T-cell (primary cell): Measurements from ENCODE around the gene TSEN15. TPM values are rescaled to one million over a fixed set of nuclear protein-coding genes. Genes with fewer than 3 reads are reported as not detected.

Experiments used
- ATAC-seq, 4 experiments: fragments of 200-7000 bp in 3 of 4; fragments of 150-1000 bp in 1 of 4; cut with Tn5 transposase; replicated peaks in 1 of 4; 1 replicate in 3 of 4; 2 replicates in 1 of 4; pipeline ENCODE4 v1.10.0; 2021; ENCODE audit warnings: moderate library complexity in 3 of 4, mild to moderate bottlenecking in 2 of 4, moderate number of reproducible peaks in 1 of 4
- CTCF ChIA-PET, 2 donors: fragments of 300-600 bp; sonication (Branson Sonifier 250); formaldehyde crosslinking; loops; one replicate each; lab custom pipeline; 2022; ENCODE audit warnings: antibody characterized with exemption in 2 of 2; lab: Charles Lee
- POLR2A ChIA-PET, 2 donors: fragments of 300-600 bp; sonication (Branson Sonifier 250); formaldehyde crosslinking; loops; one replicate each; lab custom pipeline; 2022; ENCODE audit warnings: antibody characterized with exemption in 2 of 2; lab: Charles Lee
- DNase-seq, 35 experiments: peaks; one replicate each; pipeline versions ENCODE4 v3.0.0 to v3.0.0-alpha.2; 2013 to 2023
- H3K27ac ChIP-seq: one replicate; pipeline ENCODE4 v1.5.1; 2013; ENCODE audit warnings: low read length
- H3K27me3 ChIP-seq, 2 experiments: replicated peaks in 1 of 2; 1 replicate in 1 of 2; 2 replicates in 1 of 2; pipeline versions ENCODE4 v1.6.1 to v1.7.0; 2013; ENCODE audit warnings: low read length in 1 of 2, mixed read lengths in 1 of 2; ENCODE audit not compliant: control insufficient read depth in 2 of 2, insufficient read depth in 2 of 2; ENCODE audit errors: extremely low read depth in 1 of 2
- H3K36me3 ChIP-seq, 2 donors: 1 replicate in 1 of 2; 2 replicates in 1 of 2; pipeline versions ENCODE4 v1.6.1 to v1.7.0; 2013; ENCODE audit warnings: low read length in 1 of 2; ENCODE audit not compliant: control insufficient read depth in 2 of 2, insufficient read depth in 1 of 2; ENCODE audit errors: extremely low read depth in 1 of 2
- H3K4me1 ChIP-seq, 2 experiments: 1 replicate in 1 of 2; 2 replicates in 1 of 2; pipeline versions ENCODE4 v1.6.1 to v1.7.0; 2013; ENCODE audit warnings: low read length in 2 of 2, mixed read lengths in 1 of 2; ENCODE audit not compliant: insufficient read depth in 2 of 2, control insufficient read depth in 1 of 2; ENCODE audit errors: extremely low read depth in 1 of 2
- H3K4me3 ChIP-seq, 2 donors: 1 replicate in 1 of 2; 2 replicates in 1 of 2; pipeline versions ENCODE4 v1.5.1 to v1.7.0; 2013; ENCODE audit warnings: mild to moderate bottlenecking in 2 of 2, low read length in 1 of 2, moderate library complexity in 1 of 2; ENCODE audit not compliant: control insufficient read depth in 1 of 2; ENCODE audit errors: extremely low read depth in 1 of 2
- H3K9me3 ChIP-seq: 2 replicates; pipeline ENCODE4 v1.7.0; 2013
- H3K27ac Mint-ChIP-seq, 2 donors: one replicate each; pipeline ENCODE4 v1.8.0; 2020 to 2021; ENCODE audit warnings: mild to moderate bottlenecking in 2 of 2, mixed read lengths in 2 of 2
- H3K27me3 Mint-ChIP-seq, 2 donors: one replicate each; pipeline ENCODE4 v1.8.0; 2021 to 2022; ENCODE audit warnings: mixed read lengths in 2 of 2
- H3K36me3 Mint-ChIP-seq: one replicate; pipeline ENCODE4 v1.8.0; 2021; ENCODE audit warnings: mixed read lengths
- H3K4me1 Mint-ChIP-seq, 3 donors: one replicate each; pipeline ENCODE4 v1.8.0; 2020 to 2022; ENCODE audit warnings: mixed read lengths in 3 of 3, mild to moderate bottlenecking in 1 of 3
- H3K4me3 Mint-ChIP-seq, 3 donors: one replicate each; pipeline ENCODE4 v1.8.0; 2020 to 2022; ENCODE audit warnings: mild to moderate bottlenecking in 3 of 3, mixed read lengths in 3 of 3, moderate library complexity in 3 of 3
- H3K9me3 Mint-ChIP-seq, 3 donors: one replicate each; pipeline ENCODE4 v1.8.0; 2020 to 2022; ENCODE audit warnings: mixed read lengths in 3 of 3
- WGBS: methylation state at CpG from one replicate; pipeline ENCODE4 v1.1.5; 2013; ENCODE audit warnings: missing lambda C conversion rate; ENCODE audit not compliant: insufficient coverage; 5-methylcytosine and 5-hydroxymethylcytosine counted together
- total RNA-seq, 35 experiments: library from RNA in 6 of 35; stranded (reverse) in 6 of 35; fragments of 120-200 nt in 1 of 35; gene quantifications; one replicate each; pipeline versions ENCODE4 v1.2.1 to v1.2.4 and lab custom pipeline; 2013 to 2026

TSEN15 gene
- total RNA-seq, 5 donors from 2014 or later (not counting 1 experiment from before 2014, with no cell fraction given): 22.1 to 39.8 (median 35.4) TPM

GRCh38 chr1:184020855-184021254 lies 30.7 kb upstream of the TSEN15 start:
- no CpG with 5 or more reads among the region's 3 CpGs for WGBS
- CTCF ChIA-PET: no interaction called here

GRCh38 chr1:184021728-184022127 lies 29.8 kb upstream of the TSEN15 start:
- no peak overlapping the region for H3K27ac Mint-ChIP-seq
- Histone ChIP-seq H3K4me3 (no peak overlapping the region), H3K27ac (no peak overlapping the region), H3K9me3 (no peaks in the 10 kb centered on the region), H3K27me3 (no peaks in the 10 kb centered on the region), H3K36me3 (no peaks in the 10 kb centered on the region), H3K4me1 (no peaks in the 10 kb centered on the region)
- peaks cover 7 to 8% of the 10 kb centered on the region in 2 donors for H3K27me3 Mint-ChIP-seq
- no peaks in the 10 kb centered on the region for H3K4me1 Mint-ChIP-seq
- no peak overlapping the region for H3K4me3 Mint-ChIP-seq
- H3K36me3 Mint-ChIP-seq: no peaks in the 10 kb centered on the region
- DNase-seq: no peak
- no peak for ATAC-seq
- ChIA-PET CTCF (no interaction called here), POLR2A (no interaction called here)
- no CpG with 5 or more reads among the region's 1 CpG for WGBS
- H3K9me3 Mint-ChIP-seq: no peaks in the 10 kb centered on the region

More at GRCh38 chr1:184020855-184021254, 30.7 kb upstream of the TSEN15 start:
- DNase-seq: no peak
- Mint-ChIP-seq H3K27ac (no peak overlapping the region), H3K27me3 (peaks cover 0 to 1% of the 10 kb centered on the region in 2 donors), H3K4me3 (no peak overlapping the region), H3K9me3 (no peaks in the 10 kb centered on the region), H3K36me3 (no peaks in the 10 kb centered on the region), H3K4me1 (no peaks in the 10 kb centered on the region)
- ATAC-seq: no peak
- POLR2A ChIA-PET: no interaction called here
- no peaks in the 10 kb centered on the region for H3K9me3 ChIP-seq
- H3K4me3 ChIP-seq: no peak overlapping the region
- no peaks in the 10 kb centered on the region for H3K27me3 ChIP-seq
- no peaks in the 10 kb centered on the region for H3K36me3 ChIP-seq
- no peaks in the 10 kb centered on the region for H3K4me1 ChIP-seq
- no peak overlapping the region for H3K27ac ChIP-seq

GRCh38 chr1:184022668-184023067 lies 28.9 kb upstream of the TSEN15 start:
- Mint-ChIP-seq H3K4me3 (no peak overlapping the region), H3K27ac (no peak overlapping the region), H3K4me1 (no peaks in the 10 kb centered on the region), H3K9me3 (no peaks in the 10 kb centered on the region), H3K36me3 (no peaks in the 10 kb centered on the region), H3K27me3 (peaks cover 8 to 9% of the 10 kb centered on the region in 2 donors)
- Histone ChIP-seq H3K9me3 (no peaks in the 10 kb centered on the region), H3K27me3 (no peaks in the 10 kb centered on the region), H3K4me3 (no peak overlapping the region), H3K36me3 (no peaks in the 10 kb centered on the region), H3K27ac (no peak overlapping the region), H3K4me1 (no peaks in the 10 kb centered on the region)
- DNase-seq (no peak), ATAC-seq (no peak)
- WGBS: 71% methylated on average over 1 of the region's 2 CpGs
- CTCF ChIA-PET: interaction anchor here (0.6 to 0.7 kb wide), 2 partner anchors 92 to 188 kb away, joined by 3 to 5 read pairs; no protein-coding TSS in a partner anchor
- POLR2A ChIA-PET: interaction anchor here in 1 of 2 donors (0.6 kb wide), 1 partner anchor 1033 kb away, joined by 3 read pairs; no protein-coding TSS in a partner anchor

- Mint-ChIP-seq H3K27me3 (peaks cover 9 to 10% of the 10 kb centered on the region in 2 donors), H3K4me3 (no peak overlapping the region), H3K27ac (no peak overlapping the region), H3K9me3 (no peaks in the 10 kb centered on the region), H3K36me3 (no peaks in the 10 kb centered on the region), H3K4me1 (no peaks in the 10 kb centered on the region)
- ATAC-seq (no peak), DNase-seq (no peak)
- H3K36me3 ChIP-seq: no peaks in the 10 kb centered on the region
- ChIA-PET CTCF (interaction anchor here (0.6 to 0.7 kb wide), 2 partner anchors 93 to 189 kb away, joined by 3 to 5 read pairs; no protein-coding TSS in a partner anchor), POLR2A (interaction anchor here in 1 of 2 donors (0.7 kb wide), 1 partner anchor 240 kb away, joined by 3 read pairs; no protein-coding TSS in a partner anchor)
- no peaks in the 10 kb centered on the region for H3K4me1 ChIP-seq
- H3K4me3 ChIP-seq: no peak overlapping the region
- no peak overlapping the region for H3K27ac ChIP-seq
- no peaks in the 10 kb centered on the region for H3K9me3 ChIP-seq
- H3K27me3 ChIP-seq: no peaks in the 10 kb centered on the region
Observed at GRCh38 chr1:184023171-184023570, 28.4 kb upstream of the TSEN15 start.

GRCh38 chr1:184025242-184025675 lies 26.3 kb upstream of the TSEN15 start:
- H3K9me3 ChIP-seq: no peaks in the 10 kb centered on the region
- WGBS: no CpG with 5 or more reads among the region's 1 CpG

GRCh38 chr1:184027826-184028695 lies 23.5 kb upstream of the TSEN15 start:
- Mint-ChIP-seq H3K27ac (no peak overlapping the region), H3K36me3 (no peaks in the 10 kb centered on the region), H3K9me3 (no peaks in the 10 kb centered on the region), H3K4me1 (no peaks in the 10 kb centered on the region), H3K27me3 (peaks cover 17 to 33% of the 10 kb centered on the region in 2 donors), H3K4me3 (no peak overlapping the region)
- H3K27ac ChIP-seq: no peak overlapping the region
- H3K9me3 ChIP-seq: no peaks in the 10 kb centered on the region
- 100% methylated on average over 2 of the region's 6 CpGs for WGBS
- ATAC-seq (no peak), DNase-seq (no peak)
- ChIA-PET CTCF (no interaction called here), POLR2A (no interaction called here)
- H3K4me3 ChIP-seq: no peak overlapping the region
- no peaks in the 10 kb centered on the region for H3K36me3 ChIP-seq
- H3K4me1 ChIP-seq: no peaks in the 10 kb centered on the region
- H3K27me3 ChIP-seq: peaks cover 3 to 6% of the 10 kb centered on the region in 2 experiments

More at GRCh38 chr1:184025242-184025675, 26.3 kb upstream of the TSEN15 start:
- Mint-ChIP-seq H3K4me1 (no peaks in the 10 kb centered on the region), H3K36me3 (no peaks in the 10 kb centered on the region), H3K9me3 (no peaks in the 10 kb centered on the region), H3K4me3 (no peak overlapping the region), H3K27me3 (peaks cover 15 to 23% of the 10 kb centered on the region in 2 donors), H3K27ac (no peak overlapping the region)
- ATAC-seq (no peak), DNase-seq (no peak)
- H3K4me3 ChIP-seq: no peak overlapping the region
- no peaks in the 10 kb centered on the region for H3K36me3 ChIP-seq
- POLR2A ChIA-PET: interaction anchor here in 1 of 2 donors (0.6 kb wide), 1 partner anchor 29 kb away, joined by 3 read pairs; no protein-coding TSS in a partner anchor
- no peak overlapping the region for H3K27ac ChIP-seq
- H3K27me3 ChIP-seq: peaks cover 0 to 3% of the 10 kb centered on the region in 2 experiments
- H3K4me1 ChIP-seq: no peaks in the 10 kb centered on the region
- CTCF ChIA-PET: interaction anchor here in 1 of 2 donors (0.5 kb wide), 1 partner anchor 423 kb away, joined by 8 read pairs; no protein-coding TSS in a partner anchor
